NOMO-1 (cell line): ENCODE results near the gene PRIMA1.

Experiments used
- DNase-seq, 2 experiments: peaks; one replicate each; lab custom pipeline; 2025; ENCODE audit not compliant: unreplicated experiment in 2 of 2; lab: John Stamatoyannopoulos, UW

Gene PRIMA1

GRCh38 chr14:93733631-93734030 is 54.7 kb downstream of the PRIMA1 start:
- no peak for DNase-seq

DNA sequence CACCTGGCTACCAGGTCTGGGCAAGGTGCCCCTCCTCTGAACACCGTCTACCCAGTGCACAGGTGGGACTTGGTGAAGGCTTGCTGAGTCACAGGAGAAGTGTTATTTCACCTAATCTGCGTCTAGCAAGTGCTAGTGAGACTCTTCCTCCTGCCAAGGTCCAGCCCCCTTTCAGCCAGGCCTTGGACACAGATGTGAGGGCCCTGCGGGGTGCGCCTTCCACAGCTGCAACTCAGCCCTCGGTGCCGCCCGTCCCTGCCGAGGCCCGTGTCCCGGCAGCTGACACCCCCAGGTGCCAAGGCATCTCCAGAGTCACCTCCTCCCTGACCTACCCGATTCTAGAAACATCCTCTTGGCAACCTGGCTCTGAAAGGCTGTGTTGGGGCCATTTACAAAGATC is 55.1 kb downstream of the PRIMA1 start:
- no peak for DNase-seq

DNA sequence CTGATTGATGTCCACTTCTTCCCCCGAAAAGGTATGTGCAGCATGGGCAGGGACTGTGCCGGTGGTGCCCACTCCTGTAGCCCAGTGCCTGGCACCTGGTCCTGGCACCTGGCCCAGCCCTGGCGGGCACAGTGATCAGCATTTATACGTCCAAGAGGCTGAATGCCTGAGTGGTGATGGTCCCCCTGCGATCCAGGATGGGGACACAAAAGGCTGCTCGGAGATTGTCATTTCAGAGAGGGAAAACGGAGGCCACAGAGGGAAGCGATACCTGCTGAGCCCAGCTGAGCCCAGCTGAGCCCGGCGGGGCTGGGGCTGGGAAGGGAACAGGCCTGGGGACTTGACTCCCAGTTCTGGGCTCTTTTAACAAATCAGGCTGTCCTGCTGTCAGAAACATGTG is 55.8 kb downstream of the PRIMA1 start:
- DNase-seq: no peak

DNA sequence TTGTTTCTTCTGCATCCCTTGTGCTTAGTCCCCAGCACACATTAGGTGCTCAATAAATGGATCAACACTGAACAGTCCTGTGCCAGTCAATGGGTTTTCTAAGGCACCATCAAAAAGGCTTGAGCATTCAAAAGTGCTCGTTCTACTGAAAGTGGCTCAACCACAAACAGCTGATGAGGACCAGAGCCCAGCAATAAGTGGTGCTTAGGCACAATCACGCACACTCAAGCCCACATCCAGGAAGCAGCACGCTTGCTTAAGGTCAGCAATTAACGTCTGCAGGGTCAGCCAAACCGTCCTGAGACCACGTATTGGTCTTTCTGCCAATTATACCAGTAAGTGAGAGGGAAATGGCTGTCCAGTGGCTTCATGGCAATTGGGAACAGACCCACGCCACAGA is 56.5 kb downstream of the PRIMA1 start:
- DNase-seq: peak; percentile 1 to 3

DNA sequence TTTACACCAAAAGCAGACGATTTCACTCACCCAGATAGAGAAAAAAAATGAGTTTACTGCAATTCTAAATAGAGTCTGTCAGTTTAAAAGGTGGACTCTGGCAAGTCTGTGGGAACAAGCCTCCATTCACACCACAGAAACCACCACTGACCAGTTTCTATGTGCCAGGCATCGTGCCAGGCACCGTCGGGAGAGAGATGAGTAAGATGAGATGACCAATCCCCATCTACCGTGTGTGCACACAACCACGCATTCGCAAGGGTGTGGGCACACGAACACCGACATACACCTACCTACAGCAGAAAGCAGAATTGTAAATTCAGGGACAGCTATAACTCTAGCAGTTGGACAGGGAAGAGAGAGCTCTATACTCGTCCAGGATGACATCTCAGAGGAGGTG is 58.3 kb downstream of the PRIMA1 start:
- no peak for DNase-seq

DNA sequence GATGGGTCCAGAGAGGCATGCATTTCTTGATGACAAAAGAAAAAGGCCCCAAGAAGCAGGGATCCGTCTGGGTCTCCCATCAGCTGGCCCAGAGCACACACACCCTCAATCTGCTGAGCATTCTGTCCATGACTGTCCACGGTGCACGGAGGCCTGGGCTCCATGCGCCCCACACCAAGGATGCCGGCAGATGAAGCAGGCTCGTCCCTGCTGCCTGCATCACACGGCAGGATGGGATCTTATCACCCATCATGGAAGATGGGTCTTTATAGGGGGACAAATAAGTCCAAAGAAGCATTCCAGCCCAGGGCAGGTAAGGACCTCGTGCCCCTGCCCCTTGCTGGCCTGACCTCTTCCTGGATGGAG is 59.7 kb downstream of the PRIMA1 start:
- DNase-seq: no peak

DNA sequence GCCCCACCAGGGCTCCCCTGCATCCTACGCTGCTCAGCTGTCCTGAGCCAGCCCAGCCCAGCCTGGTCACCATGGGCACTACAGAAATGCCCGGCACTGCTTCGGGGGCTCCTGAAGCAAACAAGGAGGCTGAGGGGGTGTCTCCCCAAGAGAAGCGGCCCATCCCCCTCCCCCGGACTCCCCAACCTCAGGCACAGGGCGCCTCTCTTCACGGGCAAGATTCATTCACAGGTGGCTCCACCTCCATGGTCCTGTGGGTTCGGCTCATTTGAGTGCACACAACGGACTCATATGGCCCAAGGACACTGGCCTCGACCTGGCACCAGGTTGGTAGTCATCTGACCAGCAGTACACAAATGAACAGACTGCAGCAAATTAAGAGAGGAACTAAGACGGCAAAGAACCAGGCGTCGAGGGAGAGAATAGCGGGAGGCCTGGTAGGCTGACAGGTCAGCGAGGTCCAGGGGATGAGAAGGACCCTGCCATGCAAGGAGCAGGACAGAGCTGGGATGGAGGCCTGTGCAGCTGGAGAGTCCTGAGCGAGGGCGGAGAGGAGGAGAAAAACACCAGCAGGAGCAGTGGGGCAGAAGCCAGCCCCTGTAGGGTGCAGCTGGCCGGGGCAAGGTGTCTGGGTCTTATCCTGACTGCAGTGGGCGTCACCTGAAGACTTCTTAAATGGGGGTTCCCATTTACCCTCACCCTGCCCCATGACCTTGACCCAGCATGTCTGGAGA is 60.2 kb downstream of the PRIMA1 start:
- DNase-seq: no peak

DNA sequence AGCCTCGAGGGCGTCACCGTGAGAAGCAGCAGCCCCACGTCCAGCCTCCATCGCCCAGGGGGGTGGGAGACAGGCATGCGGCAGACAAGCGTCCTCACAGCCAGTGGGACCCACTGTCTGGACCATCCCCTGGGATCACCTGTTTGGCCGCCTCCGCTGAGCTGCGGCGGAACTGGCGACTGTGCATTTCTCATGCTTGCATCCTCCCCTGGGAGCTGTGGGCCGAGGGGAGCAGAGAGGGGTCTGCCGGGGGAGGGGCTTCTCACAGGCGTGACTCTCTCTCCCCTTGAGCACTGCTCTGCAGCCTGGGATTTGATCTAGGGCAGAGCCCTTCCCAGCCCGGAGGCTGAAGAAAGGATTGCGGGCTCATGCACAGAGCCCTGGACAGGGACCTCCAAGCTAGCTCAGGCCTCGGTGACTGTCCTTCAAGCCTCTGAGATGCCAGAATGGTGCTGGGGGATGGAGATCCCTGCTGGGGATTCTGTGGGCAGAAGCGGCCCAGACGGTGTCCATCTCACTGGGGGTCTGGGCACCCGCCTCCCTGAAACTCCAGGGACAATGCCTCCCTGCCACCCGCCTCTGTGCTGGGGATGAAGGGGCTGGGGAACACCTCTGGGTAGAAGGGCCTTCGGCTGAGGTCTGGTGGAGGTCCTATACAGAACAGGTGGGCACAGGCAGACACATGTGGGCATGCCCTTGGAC is 61.1 kb downstream of the PRIMA1 start:
- DNase-seq: no peak

GRCh38 chr14:93725993-93726392 is 62.3 kb downstream of the PRIMA1 start:
- DNase-seq: no peak

- no peak for DNase-seq
Observed at GRCh38 chr14:93725002-93725582, 63.2 kb downstream of the PRIMA1 start.

DNA sequence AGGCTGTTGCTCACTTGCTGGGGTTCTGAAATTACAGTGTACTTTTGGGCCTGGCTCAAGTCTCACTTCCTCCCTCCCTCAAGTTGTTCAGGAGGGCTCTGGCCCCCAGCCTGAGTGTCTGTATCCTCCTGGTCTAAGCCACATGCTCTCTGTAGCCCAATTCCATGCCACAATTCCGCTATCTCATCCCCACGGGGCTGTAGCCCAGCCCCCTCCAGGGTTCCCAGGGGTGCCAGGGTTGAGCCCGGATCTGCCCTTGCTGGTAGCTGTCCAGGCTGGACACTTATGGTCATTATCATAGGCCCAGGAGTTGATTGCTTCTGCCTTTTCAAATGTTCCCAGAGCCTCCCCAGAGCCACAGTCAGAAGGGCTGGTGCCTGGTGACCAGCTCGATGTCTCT is 65.3 kb downstream of the PRIMA1 start:
- DNase-seq: no peak

DNA sequence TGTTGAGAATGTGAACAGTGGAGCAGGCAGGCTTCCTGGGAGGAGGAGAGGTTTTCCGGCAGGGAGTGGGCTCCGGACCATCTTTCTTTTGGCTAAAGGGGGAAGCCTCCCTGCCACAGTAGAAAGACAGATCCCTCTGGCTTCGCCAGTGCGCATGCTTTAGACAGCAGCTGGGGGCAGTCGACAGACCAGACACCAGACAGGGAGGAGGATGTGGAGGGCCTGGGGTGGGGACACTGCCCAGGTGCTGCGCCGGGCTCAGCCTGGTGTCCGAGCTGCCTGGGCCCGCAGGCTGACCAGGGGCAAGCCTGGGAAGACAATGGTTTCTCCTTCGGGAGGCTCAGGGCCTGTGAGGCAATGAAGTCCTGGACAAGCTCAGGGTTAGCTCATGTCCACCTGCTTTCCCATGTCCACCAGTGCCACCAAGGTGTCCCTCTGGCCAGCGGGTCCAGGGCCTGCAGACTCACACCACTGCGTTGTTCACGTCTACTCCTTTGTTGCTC is 67.3 kb downstream of the PRIMA1 start:
- DNase-seq: no peak

DNA sequence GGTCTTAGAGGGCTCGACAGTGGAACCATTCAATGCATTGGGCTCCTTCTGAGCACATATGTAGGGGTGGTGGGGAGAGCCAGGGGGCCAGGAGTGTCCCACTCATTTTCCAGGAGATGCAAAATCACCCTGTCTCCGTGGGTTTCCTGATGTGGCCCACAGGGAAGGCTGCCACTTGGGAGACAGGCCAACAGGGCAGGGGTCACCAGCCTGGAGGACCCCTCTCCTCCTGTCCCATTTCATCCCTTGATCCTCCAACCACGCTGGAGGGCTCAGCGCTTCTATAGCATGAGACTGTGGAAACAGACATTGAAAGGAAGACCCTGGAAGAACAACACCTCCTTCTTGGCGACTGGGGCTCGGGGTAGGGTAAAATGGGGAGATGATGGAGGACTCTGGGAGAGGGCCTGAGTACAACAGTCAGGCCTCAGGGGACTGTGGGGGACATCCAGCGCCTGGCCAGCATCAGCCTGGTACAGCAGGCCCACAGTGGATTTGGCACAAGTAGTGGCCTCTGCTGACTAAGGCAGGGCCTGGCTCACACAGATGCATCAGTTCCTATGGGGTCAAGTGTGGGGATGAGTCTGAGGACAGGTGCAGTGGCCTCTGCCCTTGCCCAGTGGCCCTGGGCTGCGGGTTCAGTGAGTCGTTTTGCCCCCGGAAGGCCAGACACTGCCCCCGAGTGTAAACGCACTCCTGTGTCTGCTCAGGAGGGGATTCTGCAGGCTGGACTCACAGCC is 68.0 kb downstream of the PRIMA1 start:
- no peak for DNase-seq

DNA sequence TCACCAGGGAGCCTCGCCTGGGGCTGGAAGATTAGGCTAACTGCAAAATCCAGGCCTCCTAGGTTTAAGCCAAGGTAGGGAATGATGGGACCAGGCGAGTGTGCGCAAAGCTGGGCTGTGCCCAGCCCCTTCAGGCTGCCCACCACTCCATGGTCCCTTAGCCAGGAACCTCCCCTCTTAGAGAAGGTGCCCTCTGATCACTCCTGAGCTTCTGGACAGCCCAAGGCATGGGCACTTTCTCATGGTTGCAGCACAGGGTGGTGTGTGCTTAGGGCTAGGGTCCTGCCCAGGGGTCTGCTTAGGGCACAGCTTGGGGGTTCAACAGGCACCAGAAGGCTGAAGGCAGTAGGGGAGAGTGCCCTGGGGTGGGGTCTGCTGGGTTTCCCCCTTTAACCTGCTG is 69.0 kb downstream of the PRIMA1 start:
- DNase-seq: no peak

- no peak for DNase-seq
Observed at GRCh38 chr14:93717668-93718320, 70.5 kb downstream of the PRIMA1 start.

DNA sequence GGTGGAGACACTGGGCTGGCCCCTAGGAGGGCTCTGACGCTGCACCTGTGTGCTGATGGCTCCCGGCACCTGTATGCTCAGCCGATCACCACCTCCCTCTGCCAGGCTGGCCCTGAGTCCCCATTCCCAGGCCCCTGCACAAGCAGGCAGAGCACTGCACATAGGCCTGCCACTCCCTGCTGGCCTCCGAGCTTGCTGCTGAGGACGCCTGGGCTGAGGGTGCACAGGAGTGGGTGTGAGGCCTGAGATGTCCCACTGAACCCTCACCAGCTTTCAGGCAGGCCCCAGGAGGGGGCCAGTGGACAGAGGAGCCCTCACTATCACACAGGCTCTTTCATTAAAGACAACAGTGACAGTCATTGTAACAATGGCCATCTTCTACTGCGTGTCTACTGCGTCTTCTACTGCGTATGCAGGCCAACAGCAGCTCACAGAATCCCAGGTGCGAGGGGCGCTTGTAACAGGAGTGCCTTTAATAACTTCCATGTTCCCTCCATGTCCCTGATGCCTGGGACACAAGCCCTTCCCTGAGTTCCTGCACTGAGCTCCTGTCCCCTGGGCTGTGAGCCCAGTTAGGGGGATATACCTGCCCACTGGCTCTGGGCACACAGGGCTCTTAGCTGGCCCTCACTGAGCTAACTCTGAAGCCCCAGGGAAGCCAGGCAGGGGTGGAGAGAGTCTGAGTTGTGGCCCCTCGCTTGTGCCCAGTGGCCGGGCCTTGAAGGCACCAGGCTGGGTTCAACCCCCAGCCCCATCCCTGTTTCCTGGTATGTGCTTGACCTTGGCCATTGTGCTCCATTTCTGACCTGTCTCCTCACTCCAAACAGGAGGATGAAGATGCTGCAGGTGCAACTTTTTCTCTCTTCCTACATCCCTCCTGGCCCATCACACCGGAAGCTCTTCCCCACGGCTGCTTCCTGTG is 71.3 kb downstream of the PRIMA1 start:
- DNase-seq: no peak

- no peak for DNase-seq
Observed at GRCh38 chr14:93716002-93716745, 72.1 kb downstream of the PRIMA1 start.

DNA sequence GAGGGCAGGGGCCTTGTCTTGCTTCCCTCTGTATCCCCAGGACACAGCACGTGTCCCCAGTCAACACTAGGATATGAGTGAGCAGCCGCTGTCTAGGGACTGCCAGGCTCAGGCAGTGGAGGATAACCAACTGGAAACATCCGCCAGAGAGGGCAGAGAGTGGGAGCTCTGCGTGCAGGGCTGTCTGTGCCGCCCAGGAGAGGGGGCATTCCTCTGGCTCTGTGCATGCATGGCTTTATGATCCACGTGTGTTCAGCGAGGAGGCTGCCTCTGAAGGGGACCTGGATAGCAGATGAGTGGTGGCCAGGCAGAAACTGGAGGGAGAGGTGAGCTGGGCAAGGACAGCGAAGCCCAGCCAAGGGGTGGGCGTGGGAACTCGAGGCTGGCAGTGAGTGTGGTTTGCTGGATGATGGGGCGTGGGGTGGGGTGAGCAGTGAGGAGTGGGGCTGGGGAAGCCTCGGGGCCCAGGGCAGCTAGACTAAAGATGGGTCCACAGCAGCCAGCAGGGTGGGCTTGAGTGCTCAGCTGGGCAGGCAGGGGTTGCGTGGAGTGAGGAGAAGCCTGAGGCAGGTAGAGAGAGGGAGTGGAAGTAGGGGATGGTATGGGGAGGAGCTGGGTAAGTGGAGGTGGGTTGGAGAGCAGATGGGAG is 72.9 kb downstream of the PRIMA1 start:
- no peak for DNase-seq

GRCh38 chr14:93714605-93715004 is 73.7 kb downstream of the PRIMA1 start:
- DNase-seq: no peak
